Measurements from ENCODE around the gene STAP2. TPM values are rescaled to one million over a fixed set of nuclear protein-coding genes. Genes with fewer than 3 reads are reported as not detected.
"Not testable (repeated sequence)": the region's sequence is repeated elsewhere in the genome, so short reads cannot be mapped to it uniquely, and the experiment has no call there.

STAP2 gene
- total RNA-seq, 2 donors from 2014 or later, result 47.9 to 107 TPM

- no peaks in the 10 kb centered on the region for H3K36me3 ChIP-seq
- intact Hi-C loops (cut with DNase I), result loop anchor here (5.0 kb wide), 1 partner anchor 83 kb away; no protein-coding TSS in a partner anchor
- 92% methylated on average over 9 of the region's 9 CpGs for WGBS
- no peak overlapping the region for H3K27ac ChIP-seq
- DNase-seq (ENCODE audit: low spot score), result no peak
- H3K27me3 ChIP-seq (replicated peaks; ENCODE audit: insufficient read depth), result no peaks in the 10 kb centered on the region
- no peaks in the 10 kb centered on the region for H3K9me3 ChIP-seq
- no peak for TF ChIP-seq POLR2A (IDR thresholded peaks at IDR 0.05)
- H3K4me1 ChIP-seq (replicated peaks), result no peaks in the 10 kb centered on the region
- no peak overlapping the region for H3K4me3 ChIP-seq
Observed at GRCh38 chr19:4350726-4351125, 12.1 kb upstream of the STAP2 start.

GRCh38 chr19:4350111-4350510, 11.5 kb upstream of the STAP2 start:
- Histone ChIP-seq H3K27me3 (replicated peaks; ENCODE audit: insufficient read depth) (no peaks in the 10 kb centered on the region), H3K4me3 (no peak overlapping the region), H3K27ac (no peak overlapping the region), H3K36me3 (no peaks in the 10 kb centered on the region), H3K9me3 (no peaks in the 10 kb centered on the region), H3K4me1 (replicated peaks) (no peaks in the 10 kb centered on the region)
- DNase-seq (ENCODE audit: low spot score), result no peak
- TF ChIP-seq POLR2AphosphoS5 (IDR thresholded peaks at IDR 0.05), result no peak
- TF ChIP-seq CTCF (IDR thresholded peaks at IDR 0.05), result no peak
- TF ChIP-seq POLR2A (IDR thresholded peaks at IDR 0.05), result no peak
- intact Hi-C loops (cut with DNase I), result loop anchor here (5.0 kb wide), 1 partner anchor 83 kb away; no protein-coding TSS in a partner anchor
- 88% methylated on average over 8 of the region's 8 CpGs for WGBS

- H3K36me3 ChIP-seq; intact Hi-C loops (cut with DNase I): not testable (repeated sequence)
- 91% methylated on average over 16 of the region's 16 CpGs for WGBS
Observed at GRCh38 chr19:4349225-4349624, 10.6 kb upstream of the STAP2 start.

GRCh38 chr19:4347521-4347920, 8.9 kb upstream of the STAP2 start:
- Histone ChIP-seq H3K4me3 (no peak overlapping the region), H3K9me3 (no peaks in the 10 kb centered on the region), H3K27ac (no peak overlapping the region), H3K36me3 (no peaks in the 10 kb centered on the region), H3K4me1 (replicated peaks) (peaks cover 5% of the 10 kb centered on the region), H3K27me3 (replicated peaks; ENCODE audit: insufficient read depth) (no peaks in the 10 kb centered on the region)
- 92% methylated on average over 6 of the region's 6 CpGs for WGBS
- no peak for DNase-seq (ENCODE audit: low spot score)
- intact Hi-C loops (cut with DNase I), result no loop called here
- TF ChIP-seq POLR2AphosphoS5 (IDR thresholded peaks at IDR 0.05), result no peak
- no peak for TF ChIP-seq CTCF (IDR thresholded peaks at IDR 0.05)
- TF ChIP-seq POLR2A (IDR thresholded peaks at IDR 0.05), result no peak

More at GRCh38 chr19:4349225-4349624, 10.6 kb upstream of the STAP2 start:
- not testable (repeated sequence) for H3K27me3 ChIP-seq (replicated peaks; ENCODE audit: insufficient read depth); DNase-seq (ENCODE audit: low spot score); H3K4me3 ChIP-seq; H3K4me1 ChIP-seq (replicated peaks); H3K27ac ChIP-seq; H3K9me3 ChIP-seq

GRCh38 chr19:4346020-4346383, 7.4 kb upstream of the STAP2 start:
- TF ChIP-seq POLR2A (IDR thresholded peaks at IDR 0.05), result no peak
- no peak for TF ChIP-seq CTCF (IDR thresholded peaks at IDR 0.05)
- no peak for TF ChIP-seq POLR2AphosphoS5 (IDR thresholded peaks at IDR 0.05)
- Histone ChIP-seq H3K36me3 (no peaks in the 10 kb centered on the region), H3K27me3 (replicated peaks; ENCODE audit: insufficient read depth) (no peaks in the 10 kb centered on the region), H3K4me3 (no peak overlapping the region), H3K4me1 (replicated peaks) (peaks cover 5% of the 10 kb centered on the region), H3K27ac (no peak overlapping the region), H3K9me3 (no peaks in the 10 kb centered on the region)
- 86% methylated on average over 6 of the region's 6 CpGs for WGBS
- intact Hi-C loops (cut with DNase I), result no loop called here
- no peak for DNase-seq (ENCODE audit: low spot score)

- 88% methylated on average over 15 of the region's 15 CpGs for WGBS
- Histone ChIP-seq H3K4me3 (no peak overlapping the region), H3K4me1 (replicated peaks) (peaks cover 5% of the 10 kb centered on the region), H3K27ac (no peak overlapping the region), H3K36me3 (no peaks in the 10 kb centered on the region), H3K27me3 (replicated peaks; ENCODE audit: insufficient read depth) (no peaks in the 10 kb centered on the region), H3K9me3 (no peaks in the 10 kb centered on the region)
- no peak for DNase-seq (ENCODE audit: low spot score)
- intact Hi-C loops (cut with DNase I), result no loop called here
- TF ChIP-seq POLR2A (IDR thresholded peaks at IDR 0.05) (no peak), POLR2AphosphoS5 (IDR thresholded peaks at IDR 0.05) (no peak), CTCF (IDR thresholded peaks at IDR 0.05) (no peak)
Observed at GRCh38 chr19:4345342-4346019, 6.9 kb upstream of the STAP2 start.

All from prostate gland (tissue), 2 donors.